ENCODE data around the gene PPP2R1B.

The PPP2R1B gene

GRCh38 chr11:111736621-111737443, 29.4 kb downstream of the PPP2R1B start:
- no peaks in the 10 kb centered on the region for H3K9me3 ChIP-seq (ENCODE audit: low read depth, low read length)
- H3K9ac ChIP-seq (ENCODE audit: insufficient read length): no peak overlapping the region
- no peak overlapping the region for H3K4me3 ChIP-seq
- DNase-seq (ENCODE audit: low read depth, low spot score): no peak
- TF ChIP-seq FOXP2 (optimal IDR thresholded peaks at IDR 0.05; ENCODE audit: control extremely low read depth, extremely low read length, insufficient read depth) (no peak), EZH2 (IDR thresholded peaks at IDR 0.05) (no peak), POLR2AphosphoS5 (IDR thresholded peaks at IDR 0.05; ENCODE audit: borderline replicate concordance, low read depth, low read length) (no peak)
- no peak overlapping the region for H3K27ac ChIP-seq
- H3K36me3 ChIP-seq (ENCODE audit: insufficient read depth, low read length): peaks cover 18% of the 10 kb centered on the region

GRCh38 chr11:111736181-111736590, 30.0 kb downstream of the PPP2R1B start:
- H3K4me3 ChIP-seq: no peak overlapping the region
- H3K27ac ChIP-seq: 0 out of 2 replicates have a peak overlapping the region, but pooled peaks have one; percentile 31
- H3K9ac ChIP-seq (ENCODE audit: insufficient read length): no peak overlapping the region
- DNase-seq (ENCODE audit: low read depth, low spot score): no peak
- TF ChIP-seq FOXP2 (optimal IDR thresholded peaks at IDR 0.05; ENCODE audit: control extremely low read depth, extremely low read length, insufficient read depth): no peak
- TF ChIP-seq POLR2AphosphoS5 (IDR thresholded peaks at IDR 0.05; ENCODE audit: borderline replicate concordance, low read depth, low read length): no peak
- TF ChIP-seq EZH2 (IDR thresholded peaks at IDR 0.05): no peak
- no peaks in the 10 kb centered on the region for H3K9me3 ChIP-seq (ENCODE audit: low read depth, low read length)
- peaks cover 12% of the 10 kb centered on the region for H3K36me3 ChIP-seq (ENCODE audit: insufficient read depth, low read length)

- no peak overlapping the region for H3K4me3 ChIP-seq
- no peak overlapping the region for H3K9ac ChIP-seq (ENCODE audit: insufficient read length)
- TF ChIP-seq EZH2 (IDR thresholded peaks at IDR 0.05): no peak
- no peak for TF ChIP-seq FOXP2 (optimal IDR thresholded peaks at IDR 0.05; ENCODE audit: control extremely low read depth, extremely low read length, insufficient read depth)
- TF ChIP-seq POLR2AphosphoS5 (IDR thresholded peaks at IDR 0.05; ENCODE audit: borderline replicate concordance, low read depth, low read length): no peak
- H3K27ac ChIP-seq: 0 out of 2 replicates have a peak overlapping the region, but pooled peaks have one; percentile 31
- no peaks in the 10 kb centered on the region for H3K9me3 ChIP-seq (ENCODE audit: low read depth, low read length)
- peaks cover 5% of the 10 kb centered on the region; the same call in 1 of the 2 replicates for H3K36me3 ChIP-seq (ENCODE audit: insufficient read depth, low read length)
- DNase-seq (ENCODE audit: low read depth, low spot score): no peak
Measured at GRCh38 chr11:111735262-111736116, 30.7 kb downstream of the PPP2R1B start.

- no peak for DNase-seq (ENCODE audit: low read depth, low spot score)
- TF ChIP-seq EZH2 (IDR thresholded peaks at IDR 0.05) (no peak), POLR2AphosphoS5 (IDR thresholded peaks at IDR 0.05; ENCODE audit: borderline replicate concordance, low read depth, low read length) (no peak), FOXP2 (optimal IDR thresholded peaks at IDR 0.05; ENCODE audit: control extremely low read depth, extremely low read length, insufficient read depth) (no peak)
- 0 out of 2 replicates have a peak, but pooled peaks cover 4% of the 10 kb centered on the region for H3K36me3 ChIP-seq (ENCODE audit: insufficient read depth, low read length)
- H3K27ac ChIP-seq: no peak overlapping the region
- H3K9me3 ChIP-seq (ENCODE audit: low read depth, low read length): no peaks in the 10 kb centered on the region
- no peak overlapping the region for H3K4me3 ChIP-seq
- H3K9ac ChIP-seq (ENCODE audit: insufficient read length): no peak overlapping the region
Measured at GRCh38 chr11:111734954-111735261, 31.3 kb downstream of the PPP2R1B start.

- DNase-seq (ENCODE audit: low read depth, low spot score): no peak
- 0 out of 2 replicates have a peak, but pooled peaks cover 4% of the 10 kb centered on the region for H3K36me3 ChIP-seq (ENCODE audit: insufficient read depth, low read length)
- no peak for TF ChIP-seq EZH2 (IDR thresholded peaks at IDR 0.05)
- no peak for TF ChIP-seq POLR2AphosphoS5 (IDR thresholded peaks at IDR 0.05; ENCODE audit: borderline replicate concordance, low read depth, low read length)
- no peak for TF ChIP-seq FOXP2 (optimal IDR thresholded peaks at IDR 0.05; ENCODE audit: control extremely low read depth, extremely low read length, insufficient read depth)
- H3K27ac ChIP-seq: no peak overlapping the region
- no peak overlapping the region for H3K4me3 ChIP-seq
- H3K9me3 ChIP-seq (ENCODE audit: low read depth, low read length): no peaks in the 10 kb centered on the region
- no peak overlapping the region for H3K9ac ChIP-seq (ENCODE audit: insufficient read length)
Measured at GRCh38 chr11:111734101-111734953, 31.9 kb downstream of the PPP2R1B start.

- no peak for DNase-seq (ENCODE audit: low read depth, low spot score)
- Histone ChIP-seq H3K36me3 (ENCODE audit: insufficient read depth, low read length) (0 out of 2 replicates have a peak, but pooled peaks cover 3% of the 10 kb centered on the region), H3K9me3 (ENCODE audit: low read depth, low read length) (no peaks in the 10 kb centered on the region), H3K9ac (ENCODE audit: insufficient read length) (no peak overlapping the region), H3K4me3 (no peak overlapping the region), H3K27ac (no peak overlapping the region)
- no peak for TF ChIP-seq POLR2AphosphoS5 (IDR thresholded peaks at IDR 0.05; ENCODE audit: borderline replicate concordance, low read depth, low read length)
- TF ChIP-seq EZH2 (IDR thresholded peaks at IDR 0.05): no peak
Measured at GRCh38 chr11:111733611-111734088, 32.5 kb downstream of the PPP2R1B start.

- H3K27ac ChIP-seq: no peak overlapping the region
- no peak overlapping the region for H3K4me3 ChIP-seq
- no peaks in the 10 kb centered on the region for H3K9me3 ChIP-seq (ENCODE audit: low read depth, low read length)
- DNase-seq (ENCODE audit: low read depth, low spot score): no peak
- no peaks in the 10 kb centered on the region for H3K36me3 ChIP-seq (ENCODE audit: insufficient read depth, low read length)
- TF ChIP-seq EZH2 (IDR thresholded peaks at IDR 0.05): no peak
- no peak for TF ChIP-seq FOXP2 (optimal IDR thresholded peaks at IDR 0.05; ENCODE audit: control extremely low read depth, extremely low read length, insufficient read depth)
- no peak for TF ChIP-seq POLR2AphosphoS5 (IDR thresholded peaks at IDR 0.05; ENCODE audit: borderline replicate concordance, low read depth, low read length)
- H3K9ac ChIP-seq (ENCODE audit: insufficient read length): no peak overlapping the region
Measured at GRCh38 chr11:111733016-111733415, 33.2 kb downstream of the PPP2R1B start.
